K562 (cell line): ENCODE measurements around the gene RAPSN. TPM values are rescaled to one million over a fixed set of nuclear protein-coding genes. Genes with fewer than 3 reads are reported as not detected.

Experiments used
- ATAC-seq: fragments of 200-7000 bp; cut with Tn5 transposase; 3 replicates; pipeline ENCODE4 v1.9.1; 2020; ENCODE audit warnings: moderate library complexity
- BruUV-seq: library from RNA; stranded (reverse); fragments of 400-500 nt; replicated peaks from 2 replicates; lab custom pipeline; 2021; lab: Mats Ljungman, UMichigan
- CTCF ChIA-PET: fragments of 300-600 bp; formaldehyde crosslinking; extraction: SDS; loops from one replicate; lab custom pipeline; 2021; ENCODE audit warnings: low intra/inter-chr PET ratio; lab: Yijun Ruan, JAX
- POLR2A ChIA-PET: fragments of 300-600, 350-650 bp; sonication (Branson Sonifier 250); formaldehyde crosslinking; extraction: SDS; loops from one replicate; lab custom pipeline; 2021; ENCODE audit warnings: antibody characterized with exemption, inconsistent platforms; lab: Yijun Ruan, JAX
- DNase-seq, 4 experiments: peaks; one replicate each; pipeline versions ENCODE4 v3.0.0 to v3.0.0-alpha.2; 2011 to 2018; ENCODE audit warnings: low spot score in 3 of 4, mixed read lengths in 3 of 4; ENCODE audit errors: extremely low read depth in 1 of 4
- FAIRE-seq: peaks from 2 replicates; lab custom pipeline; 2011; peaks lifted over from hg19 to GRCh38; lab: Jason Lieb, UNC
- H2AFZ ChIP-seq: 2 replicates; pipeline ENCODE4 v1.6.0; 2011; ENCODE audit warnings: low read depth, low read length, control low read depth, inconsistent platforms
- H3K27ac ChIP-seq: fragments of 200-600 bp; 3 replicates; pipeline ENCODE4 v1.8.0; 2011; ENCODE audit warnings: low read depth, mild to moderate bottlenecking, control low read depth, inconsistent platforms, low read length, moderate library complexity, mixed read lengths; ENCODE audit errors: extremely low read depth
- H3K27me3 ChIP-seq, 2 experiments: fragments of 300-600 bp in 1 of 2; 2 replicates in 1 of 2; 3 replicates in 1 of 2; pipeline versions ENCODE4 v1.6.0 to v1.8.0; 2011; ENCODE audit warnings: inconsistent platforms in 2 of 2, low read length in 2 of 2, mild to moderate bottlenecking in 1 of 2, mixed read lengths in 1 of 2, moderate library complexity in 1 of 2; ENCODE audit not compliant: control insufficient read depth in 2 of 2, insufficient read depth in 2 of 2
- H3K36me3 ChIP-seq: fragments of 300-600 bp; 3 replicates; pipeline ENCODE4 v1.8.0; 2011; ENCODE audit warnings: mild to moderate bottlenecking, low read length, inconsistent platforms; ENCODE audit not compliant: control insufficient read depth, insufficient read depth
- H3K4me1 ChIP-seq, 2 experiments: fragments of 200-600 bp in 1 of 2; replicated peaks in 1 of 2; 2 replicates in 1 of 2; 3 replicates in 1 of 2; pipeline versions ENCODE4 v1.5.1 to v1.8.0; 2011; ENCODE audit warnings: inconsistent platforms in 2 of 2, low read length in 2 of 2, mild to moderate bottlenecking in 1 of 2, mixed read lengths in 1 of 2, moderate library complexity in 1 of 2; ENCODE audit not compliant: control insufficient read depth in 2 of 2, insufficient read depth in 2 of 2
- H3K4me2 ChIP-seq: 2 replicates; pipeline ENCODE4 v1.6.1; 2011; ENCODE audit warnings: low read length, control low read depth, inconsistent platforms, mixed read lengths; ENCODE audit not compliant: insufficient read depth
- H3K4me3 ChIP-seq: fragments of 200-600 bp; sonication (generic), shearing (Covaris generic); 2 replicates; pipeline ENCODE4 v1.5.1; 2016; ENCODE audit warnings: control low read depth, inconsistent platforms
- H3K79me2 ChIP-seq: fragments of 200-600 bp; 3 replicates; pipeline ENCODE4 v1.8.0; 2011; ENCODE audit warnings: low read length, inconsistent platforms; ENCODE audit not compliant: control insufficient read depth, insufficient read depth
- H3K9ac ChIP-seq, 2 experiments: 2 replicates each; pipeline versions ENCODE4 v1.6.0 to v1.6.1; 2011; ENCODE audit warnings: low read depth in 2 of 2, low read length in 2 of 2, control low read depth in 1 of 2, inconsistent platforms in 1 of 2, mild to moderate bottlenecking in 1 of 2, mixed read lengths in 1 of 2; ENCODE audit not compliant: insufficient read depth in 1 of 2
- H3K9me1 ChIP-seq: one replicate; pipeline ENCODE4 v1.6.0; 2011; ENCODE audit warnings: inconsistent platforms, mild to moderate bottlenecking, low read length, moderate library complexity; ENCODE audit not compliant: control insufficient read depth, insufficient read depth
- H3K9me3 ChIP-seq: replicated peaks from 2 replicates; pipeline ENCODE4 v1.5.1; 2011; ENCODE audit warnings: low read depth, low read length, inconsistent platforms; ENCODE audit not compliant: control insufficient read depth, insufficient read depth
- H4K20me1 ChIP-seq: replicated peaks from 2 replicates; pipeline ENCODE4 v1.6.1; 2011; ENCODE audit warnings: low read length, inconsistent platforms, mixed read lengths; ENCODE audit not compliant: control insufficient read depth, insufficient read depth
- BRCA1 ChIP-seq, 2 experiments: fragments of 450-650 bp in 1 of 2; sonication (generic) in 1 of 2; formaldehyde crosslinking in 1 of 2; IDR thresholded peaks; 2 replicates each; pipeline versions ENCODE4 v1.5.0 to v1.6.1; 2017 to 2020; ENCODE audit warnings: mild to moderate bottlenecking in 1 of 2, missing genetic modification reagents in 1 of 2
- EWSR1 ChIP-seq: fragments of 450-650 bp; IDR thresholded peaks from 2 replicates; pipeline ENCODE4 v1.6.1; 2018; ENCODE audit warnings: borderline replicate concordance, mild to moderate bottlenecking, low read depth, moderate library complexity; ENCODE audit not compliant: partially characterized antibody
- GATA2 ChIP-seq: sonication (generic); formaldehyde crosslinking; IDR thresholded peaks from 2 replicates; pipeline ENCODE4 v1.4.0; 2020; ENCODE audit warnings: mild to moderate bottlenecking, missing genetic modification reagents
- HNRNPUL1 ChIP-seq: fragments of 200-400 bp; formaldehyde crosslinking; IDR thresholded peaks from 2 replicates; pipeline ENCODE4 v1.6.1; 2017; ENCODE audit warnings: low read length
- HOXB6 ChIP-seq: fragments of 250-450 bp; sonication (Bioruptor Pico); IDR thresholded peaks from 2 replicates; pipeline ENCODE4 v1.5.1; 2022; ENCODE audit warnings: mild to moderate bottlenecking, borderline replicate concordance
- MAFK ChIP-seq: IDR thresholded peaks from 2 replicates; pipeline ENCODE4 v1.6.1; 2011; ENCODE audit warnings: low read length, improper control_type of control experiment
- NFYB ChIP-seq: IDR thresholded peaks from 2 replicates; pipeline ENCODE4 v1.6.1; 2011; ENCODE audit warnings: mild to moderate bottlenecking, moderate library complexity; ENCODE audit not compliant: insufficient read length; ENCODE audit errors: extremely low read depth
- SNIP1 ChIP-seq: fragments of 450-650 bp; IDR thresholded peaks from 2 replicates; pipeline ENCODE4 v1.7.1; 2017; ENCODE audit warnings: low read depth, mild to moderate bottlenecking
- YY1 ChIP-seq, 3 experiments: IDR thresholded peaks; 2 replicates each; pipeline ENCODE4 v1.6.1; 2011; ENCODE audit warnings: low read length in 2 of 3, mild to moderate bottlenecking in 2 of 3, moderate library complexity in 2 of 3, borderline replicate concordance in 1 of 3, control low read depth in 1 of 3, low read depth in 1 of 3; ENCODE audit not compliant: insufficient read depth in 3 of 3, insufficient replicate concordance in 2 of 3, control insufficient read depth in 1 of 3, insufficient read length in 1 of 3; ENCODE audit errors: extremely low read depth in 1 of 3
- ZC3H11A ChIP-seq: IDR thresholded peaks from 2 replicates; pipeline ENCODE4 v1.6.1; 2012; ENCODE audit warnings: low read depth, low read length, improper control_type of control experiment
- ZNF76 ChIP-seq: fragments of 250-450 bp; sonication (Bioruptor Pico); IDR thresholded peaks from 2 replicates; pipeline ENCODE4 v1.4.0; 2020; ENCODE audit warnings: mild to moderate bottlenecking, moderate library complexity, borderline replicate concordance
- WGBS: fragments of 100-300 bp; shearing (Covaris generic); methylation state at CpG from one replicate; pipeline ENCODE4 v1.1.6; 2016; ENCODE audit warnings: low coverage, mixed read lengths; ENCODE audit not compliant: insufficient coverage; ENCODE audit errors: missing lambda C conversion rate; 5-methylcytosine and 5-hydroxymethylcytosine counted together
- in situ Hi-C: fragments of 300-500 bp; cut with MboI; formaldehyde crosslinking; loops from 4 replicates; pipeline ENCODE4 v1.15.0; 2018; ENCODE audit warnings: inconsistent platforms, mixed read lengths
- intact Hi-C: fragments of 100-400 bp; cut with micrococcal nuclease; formaldehyde crosslinking; loops from 2 replicates; pipeline ENCODE4 v1.14.2; 2022
- polyA plus RNA-seq, 8 experiments: library from polyadenylated mRNA; depleted of rRNA in 4 of 8; stranded (reverse) in 5 of 8; unstranded in 3 of 8; fragments of >200 nt; fragmentation: Nextera tagmentation in 2 of 8; fragmentation: Illumina TruSeq in 1 of 8; extraction: Ambion mirVana in 2 of 8; extraction: Trizol in 1 of 8; gene quantifications; 2 replicates each; pipeline versions ENCODE4 v1.2.1 to v1.2.3, GENCODE V29; 2011 to 2014; ENCODE audit warnings: inconsistent platforms in 1 of 8, missing spikeins in 1 of 8
- total RNA-seq, 7 experiments: library from RNA; depleted of rRNA in 6 of 7; stranded (reverse); fragments of >200 nt in 6 of 7; fragmentation: Illumina TruSeq in 2 of 7; extraction: Trizol in 2 of 7; gene quantifications; 2 replicates each; pipeline versions ENCODE4 v1.2.1 to v1.2.3, GENCODE V29; 2011 to 2021; ENCODE audit warnings: low replicate concordance in 1 of 7
- TF ChIP-seq, protein P1 (sequence below): fragments of 450-650 bp; formaldehyde crosslinking; IDR thresholded peaks from 2 replicates; pipeline ENCODE4 v1.4.0; 2020; ENCODE audit warnings: mild to moderate bottlenecking, moderate library complexity
- TF ChIP-seq, protein P2 (sequence below), 2 experiments: fragments of 450-650 bp; IDR thresholded peaks; 2 replicates each; pipeline ENCODE4 v1.6.1; 2016
- TF ChIP-seq, protein P3 (sequence below): fragments of 450-650 bp; IDR thresholded peaks from 2 replicates; pipeline ENCODE4 v1.6.1; 2018; ENCODE audit not compliant: partially characterized antibody

Gene RAPSN
- total and polyA plus RNA-seq, 9 of the 15 experiments (the other 6 are each of a cell fraction or from before 2014, with no cell fraction given) = 0.06 to 0.11 TPM; not detected in 7

DNA sequence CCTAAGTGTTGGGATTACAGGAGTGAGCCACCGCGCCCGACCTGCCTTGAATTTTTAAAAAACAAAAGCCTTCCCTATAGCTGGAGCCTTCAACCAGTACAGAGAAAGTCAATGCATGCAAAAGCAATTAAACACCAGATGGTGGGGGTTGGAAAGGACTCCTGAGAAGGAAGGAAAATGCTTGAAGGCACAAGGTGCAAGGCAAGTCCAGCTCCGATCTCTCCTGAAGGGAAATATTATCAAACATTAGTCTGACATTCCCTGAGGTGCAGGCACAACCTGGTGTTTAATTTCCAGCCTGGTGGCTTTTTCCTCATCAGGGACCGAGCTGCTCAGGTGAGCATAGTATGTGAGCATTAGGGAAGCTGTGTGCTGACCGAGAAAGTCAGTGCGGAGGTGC, 12.9 kb upstream of the RAPSN start:
- no peak for FAIRE-seq
- in situ Hi-C loops (no loop called here), intact Hi-C loops (no loop called here)
- Histone ChIP-seq H3K36me3 (peaks cover 37% of the 10 kb centered on the region), H2AFZ (no peak overlapping the region), H3K4me2 (no peak overlapping the region), H3K27me3 (no peaks in the 10 kb centered on the region), H3K9me3 (no peaks in the 10 kb centered on the region), H3K9me1 (no peaks in the 10 kb centered on the region), H3K79me2 (no peaks in the 10 kb centered on the region; the same call in 2 of the 3 replicates), H3K4me1 (no peaks in the 10 kb centered on the region; a peak in 1 of 5 replicates), H3K9ac (no peak overlapping the region), H3K27ac (no peak overlapping the region), H3K4me3 (no peak overlapping the region), H4K20me1 (no peaks in the 10 kb centered on the region)
- WGBS = 93% methylated on average over 7 of the region's 7 CpGs
- CTCF ChIA-PET = no interaction called here
- BruUV-seq = no TSS peak
- no peak for DNase-seq
- POLR2A ChIA-PET = interaction anchor here (1.1 kb wide), 1 partner anchor 9 kb away, joined by 3 read pairs; no protein-coding TSS in a partner anchor
- ATAC-seq = no peak
- no peak for TF ChIP-seq NFYB
- TF ChIP-seq, protein P1, sequence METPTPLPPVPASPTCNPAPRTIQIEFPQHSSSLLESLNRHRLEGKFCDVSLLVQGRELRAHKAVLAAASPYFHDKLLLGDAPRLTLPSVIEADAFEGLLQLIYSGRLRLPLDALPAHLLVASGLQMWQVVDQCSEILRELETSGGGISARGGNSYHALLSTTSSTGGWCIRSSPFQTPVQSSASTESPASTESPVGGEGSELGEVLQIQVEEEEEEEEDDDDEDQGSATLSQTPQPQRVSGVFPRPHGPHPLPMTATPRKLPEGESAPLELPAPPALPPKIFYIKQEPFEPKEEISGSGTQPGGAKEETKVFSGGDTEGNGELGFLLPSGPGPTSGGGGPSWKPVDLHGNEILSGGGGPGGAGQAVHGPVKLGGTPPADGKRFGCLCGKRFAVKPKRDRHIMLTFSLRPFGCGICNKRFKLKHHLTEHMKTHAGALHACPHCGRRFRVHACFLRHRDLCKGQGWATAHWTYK (CRISPR knock-in tag) = no peak
- TF ChIP-seq, protein P2, sequence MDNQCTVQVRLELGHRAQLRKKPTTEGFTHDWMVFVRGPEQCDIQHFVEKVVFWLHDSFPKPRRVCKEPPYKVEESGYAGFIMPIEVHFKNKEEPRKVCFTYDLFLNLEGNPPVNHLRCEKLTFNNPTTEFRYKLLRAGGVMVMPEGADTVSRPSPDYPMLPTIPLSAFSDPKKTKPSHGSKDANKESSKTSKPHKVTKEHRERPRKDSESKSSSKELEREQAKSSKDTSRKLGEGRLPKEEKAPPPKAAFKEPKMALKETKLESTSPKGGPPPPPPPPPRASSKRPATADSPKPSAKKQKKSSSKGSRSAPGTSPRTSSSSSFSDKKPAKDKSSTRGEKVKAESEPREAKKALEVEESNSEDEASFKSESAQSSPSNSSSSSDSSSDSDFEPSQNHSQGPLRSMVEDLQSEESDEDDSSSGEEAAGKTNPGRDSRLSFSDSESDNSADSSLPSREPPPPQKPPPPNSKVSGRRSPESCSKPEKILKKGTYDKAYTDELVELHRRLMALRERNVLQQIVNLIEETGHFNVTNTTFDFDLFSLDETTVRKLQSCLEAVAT (IDR thresholded peaks at IDR 0.05) = no peak
- TF ChIP-seq MAFK = no peak
- TF ChIP-seq, protein P3, sequence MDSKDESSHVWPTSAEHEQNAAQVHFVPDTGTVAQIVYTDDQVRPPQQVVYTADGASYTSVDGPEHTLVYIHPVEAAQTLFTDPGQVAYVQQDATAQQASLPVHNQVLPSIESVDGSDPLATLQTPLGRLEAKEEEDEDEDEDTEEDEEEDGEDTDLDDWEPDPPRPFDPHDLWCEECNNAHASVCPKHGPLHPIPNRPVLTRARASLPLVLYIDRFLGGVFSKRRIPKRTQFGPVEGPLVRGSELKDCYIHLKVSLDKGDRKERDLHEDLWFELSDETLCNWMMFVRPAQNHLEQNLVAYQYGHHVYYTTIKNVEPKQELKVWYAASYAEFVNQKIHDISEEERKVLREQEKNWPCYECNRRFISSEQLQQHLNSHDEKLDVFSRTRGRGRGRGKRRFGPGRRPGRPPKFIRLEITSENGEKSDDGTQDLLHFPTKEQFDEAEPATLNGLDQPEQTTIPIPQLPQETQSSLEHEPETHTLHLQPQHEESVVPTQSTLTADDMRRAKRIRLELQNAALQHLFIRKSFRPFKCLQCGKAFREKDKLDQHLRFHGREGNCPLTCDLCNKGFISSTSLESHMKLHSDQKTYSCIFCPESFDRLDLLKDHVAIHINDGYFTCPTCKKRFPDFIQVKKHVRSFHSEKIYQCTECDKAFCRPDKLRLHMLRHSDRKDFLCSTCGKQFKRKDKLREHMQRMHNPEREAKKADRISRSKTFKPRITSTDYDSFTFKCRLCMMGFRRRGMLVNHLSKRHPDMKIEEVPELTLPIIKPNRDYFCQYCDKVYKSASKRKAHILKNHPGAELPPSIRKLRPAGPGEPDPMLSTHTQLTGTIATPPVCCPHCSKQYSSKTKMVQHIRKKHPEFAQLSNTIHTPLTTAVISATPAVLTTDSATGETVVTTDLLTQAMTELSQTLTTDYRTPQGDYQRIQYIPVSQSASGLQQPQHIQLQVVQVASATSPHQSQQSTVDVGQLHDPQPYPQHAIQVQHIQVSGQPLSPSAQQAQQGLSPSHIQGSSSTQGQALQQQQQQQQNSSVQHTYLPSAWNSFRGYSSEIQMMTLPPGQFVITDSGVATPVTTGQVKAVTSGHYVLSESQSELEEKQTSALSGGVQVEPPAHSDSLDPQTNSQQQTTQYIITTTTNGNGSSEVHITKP = no peak
- TF ChIP-seq ZC3H11A = no peak
- no peak for TF ChIP-seq GATA2
- no peak for TF ChIP-seq BRCA1 (IDR thresholded peaks at IDR 0.05)
- no peak for TF ChIP-seq BRCA1 (CRISPR knock-in tag; IDR thresholded peaks at IDR 0.05)
- no peak for TF ChIP-seq EWSR1
- TF ChIP-seq ZNF76 (CRISPR knock-in tag) = no peak
- no peak for TF ChIP-seq YY1 (IDR thresholded peaks at IDR 0.05; ENCODE audit: borderline replicate concordance in 1 of 3, control insufficient read depth in 1 of 3, extremely low read depth in 1 of 3, insufficient read depth in 3 of 3, insufficient read length in 1 of 3, insufficient replicate concordance in 2 of 3, low read depth in 1 of 3, low read length in 2 of 3)
- no peak for TF ChIP-seq HNRNPUL1
- TF ChIP-seq SNIP1 = no peak
- no peak for TF ChIP-seq HOXB6 (CRISPR knock-in tag)
